Chondrocyte (in vitro differentiated cells): Measurements from ENCODE around the gene LIPJ. TPM values are rescaled to one million over a fixed set of nuclear protein-coding genes. Genes with fewer than 3 reads are reported as not detected.

Experiments
- DNase-seq: peaks from one replicate; pipeline ENCODE4 v3.0.0; 2021; ENCODE audit warnings: mixed read lengths, low spot score
- H3K27ac Mint-ChIP-seq: one replicate; pipeline ENCODE4 v1.8.0; 2021; ENCODE audit warnings: mild to moderate bottlenecking, moderate library complexity, mixed read lengths; ENCODE audit not compliant: unreplicated experiment
- H3K27me3 Mint-ChIP-seq: 2 replicates; pipeline ENCODE4 v1.8.0; 2021; ENCODE audit warnings: low read depth, mixed read lengths
- H3K36me3 Mint-ChIP-seq: 2 replicates; pipeline ENCODE4 v1.8.0; 2021; ENCODE audit warnings: low read depth, mixed read lengths
- H3K4me1 Mint-ChIP-seq: 2 replicates; pipeline ENCODE4 v1.8.0; 2021; ENCODE audit warnings: low read depth, mild to moderate bottlenecking, mixed read lengths
- H3K4me3 Mint-ChIP-seq: one replicate; pipeline ENCODE4 v1.8.0; 2021; ENCODE audit warnings: mild to moderate bottlenecking, moderate library complexity, mixed read lengths; ENCODE audit not compliant: unreplicated experiment
- H3K9me3 Mint-ChIP-seq: 2 replicates; pipeline ENCODE4 v1.8.0; 2021; ENCODE audit warnings: low read depth, mixed read lengths
- CTCF ChIP-seq: fragments of 200-600 bp; sonication (generic); IDR thresholded peaks from 2 replicates; pipeline ENCODE4 v1.5.0; 2021; ENCODE audit warnings: antibody characterized with exemption, mild to moderate bottlenecking, moderate library complexity
- total RNA-seq: library from RNA; stranded (reverse); gene quantifications from 3 replicates; pipeline ENCODE4 v1.2.1, GENCODE V29; 2021

LIPJ gene
- total RNA-seq, 1 donor from 2014 or later = not detected

- Mint-ChIP-seq H3K4me3 (no peak overlapping the region), H3K4me1 (no peaks in the 10 kb centered on the region), H3K9me3 (peaks cover 8% of the 10 kb centered on the region), H3K36me3 (no peaks in the 10 kb centered on the region), H3K27ac (no peak overlapping the region), H3K27me3 (peaks cover 3% of the 10 kb centered on the region)
- no peak for TF ChIP-seq CTCF
- DNase-seq = no peak
These were observed 29.9 kb downstream of the LIPJ start for GRCh38 chr10:88616250-88616977.

- H3K27me3 Mint-ChIP-seq = peaks cover 2% of the 10 kb centered on the region
- no peak for TF ChIP-seq CTCF
- peaks cover 8% of the 10 kb centered on the region for H3K9me3 Mint-ChIP-seq
These were observed 31.3 kb downstream of the LIPJ start for GRCh38 chr10:88617772-88618300.

GRCh38 chr10:88618496-88618895 lies 31.9 kb downstream of the LIPJ start:
- TF ChIP-seq CTCF = no peak
- Mint-ChIP-seq H3K4me3 (no peak overlapping the region), H3K9me3 (peaks cover 8% of the 10 kb centered on the region), H3K36me3 (no peaks in the 10 kb centered on the region), H3K27me3 (peaks cover 2% of the 10 kb centered on the region), H3K4me1 (no peaks in the 10 kb centered on the region), H3K27ac (no peak overlapping the region)
- DNase-seq = no peak

More at GRCh38 chr10:88617772-88618300, 31.3 kb downstream of the LIPJ start:
- Mint-ChIP-seq H3K27ac (no peak overlapping the region), H3K4me1 (no peaks in the 10 kb centered on the region), H3K36me3 (no peaks in the 10 kb centered on the region), H3K4me3 (no peak overlapping the region)
- DNase-seq = no peak

GRCh38 chr10:88620441-88620840 lies 33.9 kb downstream of the LIPJ start:
- Mint-ChIP-seq H3K36me3 (no peaks in the 10 kb centered on the region), H3K27ac (no peak overlapping the region), H3K4me1 (no peaks in the 10 kb centered on the region), H3K27me3 (peaks cover 2% of the 10 kb centered on the region), H3K4me3 (no peak overlapping the region), H3K9me3 (peaks cover 8% of the 10 kb centered on the region)
- TF ChIP-seq CTCF = no peak
- DNase-seq = no peak

GRCh38 chr10:88623835-88624234 lies 37.3 kb downstream of the LIPJ start:
- H3K27ac Mint-ChIP-seq = no peak overlapping the region
- no peaks in the 10 kb centered on the region for H3K4me1 Mint-ChIP-seq
- H3K27me3 Mint-ChIP-seq = peaks cover 2% of the 10 kb centered on the region
- peaks cover 15% of the 10 kb centered on the region for H3K9me3 Mint-ChIP-seq
- no peak for TF ChIP-seq CTCF
- no peaks in the 10 kb centered on the region for H3K36me3 Mint-ChIP-seq
- H3K4me3 Mint-ChIP-seq = no peak overlapping the region
- DNase-seq = no peak
